Caco-2 (cell line): ENCODE measurements around the gene FN1. TPM values are rescaled to one million over a fixed set of nuclear protein-coding genes. Genes with fewer than 3 reads are reported as not detected.

Source experiments
- BruUV-seq: library from RNA; stranded (reverse); fragments of 400-500 nt; replicated peaks from 2 replicates; lab custom pipeline; 2021; lab: Mats Ljungman, UMichigan
- CTCF ChIA-PET: fragments of 300-600 bp; sonication (Branson Sonifier 250); formaldehyde crosslinking; loops from one replicate; lab custom pipeline; 2022; ENCODE audit warnings: antibody characterized with exemption; lab: Charles Lee
- POLR2A ChIA-PET: fragments of 300-600 bp; sonication (Branson Sonifier 250); formaldehyde crosslinking; loops from one replicate; lab custom pipeline; 2022; ENCODE audit warnings: antibody characterized with exemption; lab: Charles Lee
- DNase-seq, 2 experiments: peaks; one replicate each; pipeline versions ENCODE4 v3.0.0 to v3.0.0-alpha.2; 2020 to 2022
- H3K27me3 ChIP-seq: replicated peaks from 2 replicates; pipeline ENCODE4 v1.6.0; 2011; ENCODE audit warnings: low read length; ENCODE audit not compliant: control insufficient read depth, insufficient read depth
- H3K36me3 ChIP-seq: 2 replicates; pipeline ENCODE4 v1.5.1; 2011; ENCODE audit warnings: low read length; ENCODE audit not compliant: control insufficient read depth, insufficient read depth
- H3K4me1 ChIP-seq: fragments of 250-450 bp; sonication (Bioruptor Pico); 2 replicates; pipeline ENCODE4 v1.5.1; 2020; ENCODE audit warnings: mild to moderate bottlenecking
- H3K4me3 ChIP-seq: 2 replicates; pipeline ENCODE4 v1.5.1; 2011; ENCODE audit warnings: low read depth, mild to moderate bottlenecking, control low read depth, low read length
- H3K9me3 ChIP-seq: fragments of 250-450 bp; sonication (Bioruptor Pico); 2 replicates; pipeline ENCODE4 v1.5.1; 2020; ENCODE audit warnings: mild to moderate bottlenecking, moderate library complexity
- H3K27ac Mint-ChIP-seq: one replicate; pipeline ENCODE4 v1.8.0; 2022; ENCODE audit warnings: mixed read lengths; ENCODE audit not compliant: unreplicated experiment
- H3K27me3 Mint-ChIP-seq: one replicate; pipeline ENCODE4 v1.8.0; 2022; ENCODE audit warnings: mixed read lengths; ENCODE audit not compliant: insufficient read depth, unreplicated experiment
- H3K36me3 Mint-ChIP-seq: one replicate; pipeline ENCODE4 v1.8.0; 2022; ENCODE audit warnings: mild to moderate bottlenecking, mixed read lengths; ENCODE audit not compliant: insufficient read depth, unreplicated experiment
- H3K4me1 Mint-ChIP-seq: one replicate; pipeline ENCODE4 v1.8.0; 2022; ENCODE audit warnings: low read depth, mixed read lengths; ENCODE audit not compliant: unreplicated experiment
- H3K4me3 Mint-ChIP-seq: one replicate; pipeline ENCODE4 v1.8.0; 2022; ENCODE audit warnings: mild to moderate bottlenecking, moderate library complexity, mixed read lengths; ENCODE audit not compliant: unreplicated experiment
- H3K9me3 Mint-ChIP-seq: one replicate; pipeline ENCODE4 v1.8.0; 2022; ENCODE audit warnings: mixed read lengths; ENCODE audit not compliant: unreplicated experiment
- intact Hi-C: fragments of 100-400 bp; cut with micrococcal nuclease; formaldehyde crosslinking; loops from one replicate; pipeline ENCODE4 v1.10.0; 2022; ENCODE audit not compliant: unreplicated experiment
- total RNA-seq: library from RNA; stranded (reverse); gene quantifications from 2 replicates; pipeline ENCODE4 v1.2.3, GENCODE V29; 2022
- TF ChIP-seq, protein P1 (sequence below), 2 experiments: fragments of 200-600 bp in 1 of 2; IDR thresholded peaks; 1 replicate in 1 of 2; 2 replicates in 1 of 2; pipeline versions ENCODE4 v1.5.1 to v1.8.0; 2011 to 2022; ENCODE audit warnings: antibody characterized with exemption in 1 of 2, control low read depth in 1 of 2, inconsistent platforms in 1 of 2, low read depth in 1 of 2, low read length in 1 of 2, mild to moderate bottlenecking in 1 of 2, moderate library complexity in 1 of 2; ENCODE audit not compliant: insufficient read depth in 1 of 2, severe bottlenecking in 1 of 2, unreplicated experiment in 1 of 2

The FN1 gene
- total RNA-seq, 1 experiment from 2014 or later, result 3,805 TPM

DNA sequence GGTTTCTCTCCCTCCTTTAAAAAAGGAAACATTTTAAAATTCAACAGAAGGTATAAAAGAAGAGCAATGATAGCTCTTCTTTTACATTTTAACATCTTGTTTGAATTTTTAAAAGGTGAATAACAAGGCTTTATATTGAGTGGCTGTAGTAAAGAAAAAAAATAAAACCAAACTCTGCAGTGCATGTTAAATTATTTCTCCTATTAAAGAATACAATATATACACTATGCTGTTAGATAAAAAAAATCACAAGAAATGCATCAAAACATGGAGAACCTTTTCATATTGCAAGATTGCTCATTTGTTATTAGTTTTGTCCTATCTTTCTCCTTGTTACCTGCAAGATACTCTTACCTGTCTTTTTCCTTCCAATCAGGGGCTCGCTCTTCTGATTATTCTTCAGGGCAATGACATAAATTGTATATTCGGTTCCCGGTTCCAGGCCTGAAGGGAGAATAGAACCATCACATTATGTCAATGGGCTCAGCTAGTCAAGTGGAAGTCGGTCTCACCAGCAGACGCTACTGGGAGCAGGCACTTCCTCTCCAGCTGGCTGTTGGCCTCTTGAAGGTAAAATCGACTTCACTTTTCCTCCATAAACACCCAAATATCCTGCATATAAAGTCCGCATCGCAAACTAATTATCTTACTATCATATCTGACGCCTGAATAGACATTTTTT, 62.8 kb downstream of the FN1 start:
- Mint-ChIP-seq H3K36me3 (peaks cover 100% of the 10 kb centered on the region), H3K27ac (no peak overlapping the region), H3K4me1 (peaks cover 9% of the 10 kb centered on the region), H3K9me3 (no peaks in the 10 kb centered on the region), H3K27me3 (no peaks in the 10 kb centered on the region), H3K4me3 (no peak overlapping the region)
- DNase-seq, result no peak
- H3K9me3 ChIP-seq, result no peaks in the 10 kb centered on the region
- H3K27me3 ChIP-seq, result no peaks in the 10 kb centered on the region
- ChIA-PET CTCF (no interaction called here), POLR2A (no interaction called here)
- no TSS peak for BruUV-seq
- TF ChIP-seq, protein P1, sequence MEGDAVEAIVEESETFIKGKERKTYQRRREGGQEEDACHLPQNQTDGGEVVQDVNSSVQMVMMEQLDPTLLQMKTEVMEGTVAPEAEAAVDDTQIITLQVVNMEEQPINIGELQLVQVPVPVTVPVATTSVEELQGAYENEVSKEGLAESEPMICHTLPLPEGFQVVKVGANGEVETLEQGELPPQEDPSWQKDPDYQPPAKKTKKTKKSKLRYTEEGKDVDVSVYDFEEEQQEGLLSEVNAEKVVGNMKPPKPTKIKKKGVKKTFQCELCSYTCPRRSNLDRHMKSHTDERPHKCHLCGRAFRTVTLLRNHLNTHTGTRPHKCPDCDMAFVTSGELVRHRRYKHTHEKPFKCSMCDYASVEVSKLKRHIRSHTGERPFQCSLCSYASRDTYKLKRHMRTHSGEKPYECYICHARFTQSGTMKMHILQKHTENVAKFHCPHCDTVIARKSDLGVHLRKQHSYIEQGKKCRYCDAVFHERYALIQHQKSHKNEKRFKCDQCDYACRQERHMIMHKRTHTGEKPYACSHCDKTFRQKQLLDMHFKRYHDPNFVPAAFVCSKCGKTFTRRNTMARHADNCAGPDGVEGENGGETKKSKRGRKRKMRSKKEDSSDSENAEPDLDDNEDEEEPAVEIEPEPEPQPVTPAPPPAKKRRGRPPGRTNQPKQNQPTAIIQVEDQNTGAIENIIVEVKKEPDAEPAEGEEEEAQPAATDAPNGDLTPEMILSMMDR (IDR thresholded peaks at IDR 0.05; ENCODE audit: insufficient read depth in 1 of 2, low read depth in 1 of 2, low read length in 1 of 2, severe bottlenecking in 1 of 2, unreplicated experiment in 1 of 2), result no peak
- peaks cover 15% of the 10 kb centered on the region for H3K36me3 ChIP-seq
- no peak overlapping the region for H3K4me3 ChIP-seq
- no peaks in the 10 kb centered on the region for H3K4me1 ChIP-seq
- intact Hi-C loops, result no loop called here

DNA sequence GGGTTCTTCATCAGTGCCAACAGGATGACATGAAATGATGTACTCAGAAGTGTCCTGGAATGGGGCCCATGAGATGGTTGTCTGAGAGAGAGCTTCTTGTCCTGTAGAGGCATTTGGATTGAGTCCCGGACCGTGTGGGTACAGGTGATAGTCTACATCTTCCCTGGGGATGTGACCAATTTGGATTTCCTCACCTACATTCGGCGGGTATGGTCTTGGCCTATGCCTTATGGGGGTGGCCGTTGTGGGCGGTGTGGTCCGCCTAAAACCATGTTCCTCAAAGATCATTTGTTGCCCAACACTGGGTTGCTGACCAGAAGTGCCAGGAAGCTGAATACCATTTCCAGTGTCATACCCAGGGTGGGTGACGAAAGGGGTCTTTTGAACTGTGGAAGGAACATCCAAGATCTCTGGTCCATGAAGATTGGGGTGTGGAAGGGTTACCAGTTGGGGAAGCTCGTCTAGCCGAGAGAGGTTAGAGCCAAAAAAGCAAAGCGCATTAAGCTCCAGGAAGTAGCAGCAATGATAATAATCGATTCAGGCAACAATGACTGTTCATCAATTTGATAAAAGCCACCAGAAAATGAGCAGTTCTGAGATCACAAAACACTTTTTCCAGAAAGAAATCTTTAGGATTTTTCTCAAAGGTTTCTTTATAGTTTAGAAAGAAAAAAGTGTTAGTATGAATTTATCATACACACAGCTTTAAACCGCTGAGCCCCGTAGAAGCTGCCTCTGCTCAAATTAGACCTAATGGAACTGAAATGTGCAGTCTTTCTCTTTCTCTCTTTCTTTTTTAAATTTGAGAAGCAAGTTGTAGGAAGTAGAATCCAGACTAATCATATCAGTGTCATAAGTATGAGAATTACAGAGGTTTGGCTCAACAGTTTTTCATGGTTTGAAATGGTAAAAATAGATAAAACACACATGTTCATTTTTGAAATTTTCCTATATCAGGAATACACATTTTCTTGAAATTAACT, 63.7 kb downstream of the FN1 start:
- no peak overlapping the region for H3K4me3 Mint-ChIP-seq
- no peaks in the 10 kb centered on the region for H3K4me1 ChIP-seq
- no TSS peak for BruUV-seq
- peaks cover 18% of the 10 kb centered on the region for H3K36me3 ChIP-seq
- POLR2A ChIA-PET, result no interaction called here
- intact Hi-C loops, result no loop called here
- CTCF ChIA-PET, result no interaction called here
- no peaks in the 10 kb centered on the region for H3K27me3 ChIP-seq
- DNase-seq, result no peak
- no peak overlapping the region for H3K4me3 ChIP-seq
- TF ChIP-seq, protein P1 (IDR thresholded peaks at IDR 0.05; ENCODE audit: insufficient read depth in 1 of 2, low read depth in 1 of 2, low read length in 1 of 2, severe bottlenecking in 1 of 2, unreplicated experiment in 1 of 2), result no peak
- H3K27me3 Mint-ChIP-seq, result no peaks in the 10 kb centered on the region
- H3K9me3 ChIP-seq, result no peaks in the 10 kb centered on the region
- H3K9me3 Mint-ChIP-seq, result no peaks in the 10 kb centered on the region
- H3K27ac Mint-ChIP-seq, result no peak overlapping the region
- H3K36me3 Mint-ChIP-seq, result peaks cover 100% of the 10 kb centered on the region
- H3K4me1 Mint-ChIP-seq, result peaks cover 9% of the 10 kb centered on the region

DNA sequence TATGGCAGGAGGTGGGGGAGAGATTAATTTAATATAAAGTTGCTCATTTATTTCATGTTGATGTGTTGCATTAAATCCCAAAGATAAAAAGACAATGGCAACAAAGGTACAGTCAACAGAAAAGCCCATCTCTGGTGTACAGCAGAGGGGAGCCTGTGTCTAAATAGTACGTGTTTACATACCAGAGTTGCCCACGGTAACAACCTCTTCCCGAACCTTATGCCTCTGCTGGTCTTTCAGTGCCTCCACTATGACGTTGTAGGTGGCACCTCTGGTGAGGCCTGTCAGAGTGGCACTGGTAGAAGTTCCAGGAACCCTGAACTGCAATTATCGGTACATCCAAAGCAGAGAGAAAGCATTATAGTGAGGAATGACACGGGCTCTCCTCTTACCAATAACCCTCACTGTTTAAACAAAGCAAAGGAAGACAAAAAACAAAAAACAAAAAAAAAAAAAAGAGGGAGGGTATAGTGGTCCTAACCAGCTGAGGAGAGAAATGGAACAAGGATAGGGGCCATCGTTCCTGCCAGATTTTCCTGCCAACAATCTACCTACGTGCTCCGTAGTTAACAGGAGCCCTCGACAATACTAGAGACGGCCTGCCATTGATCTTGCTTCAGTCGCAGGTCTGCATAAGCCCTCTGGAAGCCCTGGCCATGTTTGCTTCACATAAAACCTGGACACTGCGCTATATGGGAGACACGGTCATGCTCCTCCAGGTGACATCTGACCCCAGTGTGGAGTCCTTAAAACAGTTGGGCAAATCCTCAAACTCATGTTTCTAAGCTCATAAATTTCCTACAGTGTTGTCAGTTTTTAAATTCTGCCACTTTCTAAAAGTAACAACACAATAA, 65.5 kb downstream of the FN1 start:
- H3K4me3 ChIP-seq, result no peak overlapping the region
- POLR2A ChIA-PET, result no interaction called here
- peaks cover 99% of the 10 kb centered on the region for H3K36me3 Mint-ChIP-seq
- H3K27ac Mint-ChIP-seq, result peak overlapping the region; percentile 26
- H3K27me3 ChIP-seq, result no peaks in the 10 kb centered on the region
- H3K4me3 Mint-ChIP-seq, result no peak overlapping the region
- no peak for DNase-seq
- no peaks in the 10 kb centered on the region for H3K9me3 ChIP-seq
- no peaks in the 10 kb centered on the region for H3K4me1 ChIP-seq
- no peaks in the 10 kb centered on the region for H3K27me3 Mint-ChIP-seq
- CTCF ChIA-PET, result no interaction called here
- TF ChIP-seq, protein P1 (IDR thresholded peaks at IDR 0.05; ENCODE audit: insufficient read depth in 1 of 2, low read depth in 1 of 2, low read length in 1 of 2, severe bottlenecking in 1 of 2, unreplicated experiment in 1 of 2), result no peak
- H3K4me1 Mint-ChIP-seq, result peaks cover 9% of the 10 kb centered on the region
- intact Hi-C loops, result no loop called here
- no peaks in the 10 kb centered on the region for H3K9me3 Mint-ChIP-seq
- BruUV-seq, result no TSS peak
- peaks cover 16% of the 10 kb centered on the region for H3K36me3 ChIP-seq
